H1 (cell line): ENCODE data around the gene ERICH3. TPM values are rescaled to one million over a fixed set of nuclear protein-coding genes. Genes with fewer than 3 reads are reported as not detected.

Source experiments
- CTCF ChIA-PET: fragments of 300-600 bp; sonication (Branson Sonifier 250); formaldehyde crosslinking; loops from one replicate; lab custom pipeline; 2021; ENCODE audit not compliant: partially characterized antibody; lab: Charles Lee
- POLR2A ChIA-PET: fragments of 300-600 bp; sonication (Branson Sonifier 250); formaldehyde crosslinking; loops from one replicate; lab custom pipeline; 2021; ENCODE audit warnings: inconsistent platforms; ENCODE audit not compliant: partially characterized antibody; lab: Charles Lee
- DNase-seq, 2 experiments: peaks; one replicate each; pipeline versions ENCODE4 v3.0.0 to v3.0.0-alpha.2; 2010 to 2022; ENCODE audit warnings: low spot score in 2 of 2, low read depth in 1 of 2, mixed read lengths in 1 of 2
- FAIRE-seq: peaks from 2 replicates; lab custom pipeline; 2011; peaks lifted over from hg19 to GRCh38; lab: Jason Lieb, UNC
- H2AFZ ChIP-seq: 2 replicates; pipeline ENCODE4 v1.8.1; 2012; ENCODE audit warnings: low read length, inconsistent platforms
- H2AK5ac ChIP-seq: 2 replicates; pipeline ENCODE4 v1.6.1; 2013; ENCODE audit warnings: low read depth, low read length
- H2BK120ac ChIP-seq: replicated peaks from 2 replicates; pipeline ENCODE3; 2013; ENCODE audit warnings: low read depth, low read length, inconsistent platforms
- H2BK12ac ChIP-seq: 2 replicates; pipeline ENCODE4 v1.6.1; 2013; ENCODE audit warnings: low read depth, low read length
- H2BK15ac ChIP-seq: 2 replicates; pipeline ENCODE4 v1.6.1; 2013; ENCODE audit warnings: low read length
- H2BK20ac ChIP-seq: 2 replicates; pipeline ENCODE4 v1.6.1; 2013; ENCODE audit warnings: low read length
- H2BK5ac ChIP-seq: 2 replicates; pipeline ENCODE4 v1.6.1; 2013; ENCODE audit warnings: low read depth, low read length
- H3K14ac ChIP-seq: 2 replicates; pipeline ENCODE4 v1.6.1; 2013; ENCODE audit warnings: inconsistent platforms; ENCODE audit not compliant: insufficient read length
- H3K18ac ChIP-seq: 2 replicates; pipeline ENCODE4 v1.6.1; 2013; ENCODE audit warnings: low read length; ENCODE audit errors: extremely low read depth
- H3K23ac ChIP-seq: 2 replicates; pipeline ENCODE4 v1.6.1; 2013; ENCODE audit warnings: inconsistent platforms; ENCODE audit not compliant: insufficient read length
- H3K23me2 ChIP-seq: 2 replicates; pipeline ENCODE4 v1.6.1; 2013; ENCODE audit warnings: low read depth, low read length
- H3K27ac ChIP-seq: 2 replicates; pipeline ENCODE4 v1.6.1; 2011; ENCODE audit warnings: low read depth, low read length, inconsistent platforms
- H3K27me3 ChIP-seq, 4 experiments: replicated peaks in 1 of 4; 1 replicate in 1 of 4; 2 replicates in 3 of 4; pipeline versions ENCODE4 v1.6.1 to v1.8.1; 2011 to 2013; ENCODE audit warnings: low read length in 3 of 4, mild to moderate bottlenecking in 3 of 4, inconsistent platforms in 2 of 4, mixed read lengths in 2 of 4, moderate library complexity in 1 of 4; ENCODE audit not compliant: control insufficient read depth in 3 of 4, insufficient read depth in 3 of 4; ENCODE audit errors: extremely low read depth in 1 of 4
- H3K36me3 ChIP-seq, 4 experiments: 2 replicates each; pipeline versions ENCODE4 v1.6.1 to v1.8.1; 2011 to 2013; ENCODE audit warnings: mild to moderate bottlenecking in 4 of 4, low read length in 3 of 4, moderate library complexity in 2 of 4, control low read depth in 1 of 4, inconsistent platforms in 1 of 4; ENCODE audit not compliant: insufficient read depth in 4 of 4, control insufficient read depth in 2 of 4
- H3K4ac ChIP-seq: replicated peaks from 2 replicates; pipeline ENCODE3; 2013; ENCODE audit warnings: low read length, low read depth, mixed read lengths, inconsistent platforms; ENCODE audit not compliant: insufficient read length
- H3K4me1 ChIP-seq, 4 experiments: replicated peaks in 1 of 4; 1 replicate in 1 of 4; 2 replicates in 3 of 4; pipeline versions ENCODE4 v1.6.1 to v1.8.1; 2011 to 2013; ENCODE audit warnings: low read length in 3 of 4, inconsistent platforms in 2 of 4, mixed read lengths in 1 of 4; ENCODE audit not compliant: insufficient read depth in 4 of 4, control insufficient read depth in 3 of 4
- H3K4me2 ChIP-seq, 2 experiments: 2 replicates each; pipeline versions ENCODE4 v1.6.1 to v1.8.1; 2011 to 2013; ENCODE audit warnings: low read depth in 2 of 2, low read length in 2 of 2, control low read depth in 1 of 2, inconsistent platforms in 1 of 2, mild to moderate bottlenecking in 1 of 2; ENCODE audit not compliant: insufficient read depth in 1 of 2
- H3K4me3 ChIP-seq, 4 experiments: fragments of 200-600, 300-600 bp in 1 of 4; sonication (generic), shearing (Covaris generic), sonication (Bioruptor Twin) in 1 of 4; 2 replicates each; pipeline versions ENCODE4 v1.5.1 to v1.8.1; 2011 to 2016; ENCODE audit warnings: low read length in 4 of 4, low read depth in 3 of 4, control low read depth in 2 of 4, inconsistent platforms in 2 of 4, mild to moderate bottlenecking in 2 of 4, mixed read lengths in 1 of 4, moderate library complexity in 1 of 4; ENCODE audit not compliant: insufficient read depth in 2 of 4; ENCODE audit errors: extremely low read depth in 1 of 4
- H3K56ac ChIP-seq: replicated peaks from 2 replicates; pipeline ENCODE3; 2013; ENCODE audit warnings: low read depth, mild to moderate bottlenecking, mixed read lengths, low read length, inconsistent platforms; ENCODE audit not compliant: insufficient read length
- H3K79me1 ChIP-seq: 2 replicates; pipeline ENCODE4 v1.6.1; 2013; ENCODE audit warnings: low read depth, low read length, control low read depth
- H3K79me2 ChIP-seq, 2 experiments: 2 replicates each; pipeline versions ENCODE4 v1.6.1 to v1.8.1; 2012 to 2013; ENCODE audit warnings: low read length in 2 of 2, mild to moderate bottlenecking in 2 of 2, inconsistent platforms in 1 of 2; ENCODE audit not compliant: insufficient read depth in 2 of 2, control insufficient read depth in 1 of 2
- H3K9ac ChIP-seq, 4 experiments: replicated peaks in 1 of 4; 1 replicate in 1 of 4; 2 replicates in 3 of 4; pipeline versions ENCODE4 v1.6.1 to v1.8.1; 2011 to 2013; ENCODE audit warnings: low read depth in 3 of 4, low read length in 3 of 4, control low read depth in 2 of 4, mild to moderate bottlenecking in 2 of 4, moderate library complexity in 2 of 4, inconsistent platforms in 1 of 4; ENCODE audit errors: extremely low read depth in 1 of 4
- H3K9me3 ChIP-seq, 2 experiments: 2 replicates each; pipeline versions ENCODE4 v1.6.1 to v1.8.1; 2012 to 2013; ENCODE audit warnings: mild to moderate bottlenecking in 2 of 2, moderate library complexity in 2 of 2, control low read depth in 1 of 2, inconsistent platforms in 1 of 2, low read depth in 1 of 2, low read length in 1 of 2, mixed read lengths in 1 of 2; ENCODE audit not compliant: insufficient read depth in 2 of 2
- H4K20me1 ChIP-seq, 2 experiments: replicated peaks in 1 of 2; 2 replicates each; pipeline versions ENCODE3 to v1.8.1; 2011 to 2013; ENCODE audit warnings: inconsistent platforms in 2 of 2, low read length in 2 of 2, mild to moderate bottlenecking in 1 of 2; ENCODE audit not compliant: insufficient read depth in 2 of 2, control insufficient read depth in 1 of 2
- H4K5ac ChIP-seq: 2 replicates; pipeline ENCODE4 v1.6.1; 2013; ENCODE audit warnings: low read length, low read depth, mixed read lengths, inconsistent platforms; ENCODE audit not compliant: insufficient read length
- H4K8ac ChIP-seq: 2 replicates; pipeline ENCODE4 v1.8.0; 2013; ENCODE audit warnings: mild to moderate bottlenecking, moderate library complexity, low read length, inconsistent platforms; ENCODE audit not compliant: insufficient read depth; ENCODE audit errors: extremely low read depth
- H4K91ac ChIP-seq: replicated peaks from 2 replicates; pipeline ENCODE3; 2013; ENCODE audit warnings: low read length, mixed read lengths, inconsistent platforms; ENCODE audit not compliant: insufficient read length
- BRCA1 ChIP-seq: IDR thresholded peaks from 2 replicates; pipeline ENCODE4 v1.6.1; 2012; ENCODE audit warnings: low read depth, low read length, improper control_type of control experiment
- CEBPB ChIP-seq: IDR thresholded peaks from 2 replicates; pipeline ENCODE4 v1.6.1; 2012; ENCODE audit warnings: low read depth, low read length
- CHD1 ChIP-seq: IDR thresholded peaks from 2 replicates; pipeline ENCODE4 v1.6.1; 2012; ENCODE audit warnings: low read depth, low read length, improper control_type of control experiment
- CREB1 ChIP-seq: IDR thresholded peaks from 2 replicates; pipeline ENCODE4 v1.6.1; 2012; ENCODE audit warnings: inconsistent platforms
- EGR1 ChIP-seq: IDR thresholded peaks from 2 replicates; pipeline ENCODE4 v1.6.1; 2011; ENCODE audit warnings: low read depth, low read length, borderline replicate concordance
- GABPA ChIP-seq: IDR thresholded peaks from 2 replicates; pipeline ENCODE4 v1.6.1; 2011; ENCODE audit warnings: mild to moderate bottlenecking, low read length, moderate library complexity, borderline replicate concordance; ENCODE audit not compliant: insufficient read depth
- PHF8 ChIP-seq: fragments of 200-600 bp; sonication (generic); conservative IDR thresholded peaks from 2 replicates; pipeline ENCODE4 v1.7.1; 2012; ENCODE audit warnings: low read depth, mild to moderate bottlenecking, inconsistent platforms, low read length, moderate library complexity
- POLR2A ChIP-seq, 2 experiments: IDR thresholded peaks; 1 replicate in 1 of 2; 2 replicates in 1 of 2; pipeline ENCODE4 v1.6.1; 2011; ENCODE audit warnings: low read depth in 2 of 2, low read length in 2 of 2, mild to moderate bottlenecking in 2 of 2; ENCODE audit errors: control extremely low read depth in 1 of 2
- POLR2AphosphoS5 ChIP-seq: IDR thresholded peaks from 2 replicates; pipeline ENCODE4 v1.6.1; 2011; ENCODE audit warnings: low read depth, low read length
- RBBP5 ChIP-seq: IDR thresholded peaks from 2 replicates; pipeline ENCODE4 v1.7.1; 2012; ENCODE audit warnings: low read depth, mild to moderate bottlenecking, inconsistent platforms, low read length, moderate library complexity, borderline replicate concordance
- RNF2 ChIP-seq: fragments of 200-900, 300-1000 bp; sonication (generic); IDR thresholded peaks from 2 replicates; pipeline ENCODE4 v1.7.1; 2016; ENCODE audit warnings: borderline replicate concordance, low read depth, mild to moderate bottlenecking, antibody characterized with exemption, low read length; ENCODE audit not compliant: poor library complexity, severe bottlenecking; ENCODE audit errors: missing control alignments
- RXRA ChIP-seq: IDR thresholded peaks from 2 replicates; pipeline ENCODE4 v1.6.1; 2011; ENCODE audit warnings: low read depth, mild to moderate bottlenecking, low read length, moderate library complexity; ENCODE audit not compliant: insufficient read depth
- SAP30 ChIP-seq: fragments of 300-600 bp; sonication (generic); IDR thresholded peaks from 2 replicates; pipeline ENCODE4 v1.7.1; 2012; ENCODE audit warnings: low read length, moderate library complexity, mild to moderate bottlenecking, inconsistent platforms; ENCODE audit not compliant: insufficient read depth, insufficient replicate concordance
- WGBS, 2 experiments: shearing (Covaris generic) in 1 of 2; methylation state at CpG; one replicate each; pipeline versions ENCODE4 v1.1.6 to v1.1.7; 2013 to 2015; ENCODE audit warnings: low lambda C conversion rate in 2 of 2, mixed read lengths in 2 of 2, inconsistent platforms in 1 of 2, low coverage in 1 of 2, missing lambda C conversion rate in 1 of 2; ENCODE audit not compliant: insufficient replicate concordance in 2 of 2, insufficient coverage in 1 of 2, insufficient read length in 1 of 2; ENCODE audit errors: extremely low coverage in 1 of 2, missing lambda C conversion rate in 1 of 2; 5-methylcytosine and 5-hydroxymethylcytosine counted together
- polyA plus RNA-seq, 7 experiments: library from polyadenylated mRNA; depleted of rRNA in 3 of 7; stranded (reverse) in 5 of 7; unstranded in 2 of 7; fragments of >200 nt in 5 of 7; fragments of 200-250 nt in 2 of 7; gene quantifications; 1 replicate in 5 of 7; 2 replicates in 1 of 7; 4 replicates in 1 of 7; pipeline versions ENCODE4 v1.2.1 to v1.2.3, GENCODE V29; 2011 to 2013; ENCODE audit warnings: missing spikeins in 2 of 7, mixed read lengths in 2 of 7
- total RNA-seq: library from RNA; stranded (reverse); fragmentation: NEBNext Ultra II Directional; extraction: Animal tissue kit (Norgen Biotek cat#: 25700); gene quantifications from 2 replicates; pipeline ENCODE4 v1.2.1, GENCODE V29; 2021
- TF ChIP-seq, protein P1 (sequence below): IDR thresholded peaks from 2 replicates; pipeline ENCODE4 v1.6.1; 2011; ENCODE audit warnings: low read length, improper control_type of control experiment

ERICH3 gene
- total and polyA plus RNA-seq, 2 of the 8 experiments (the other 6 are each of a cell fraction or from before 2014, with no cell fraction given), result 0.02 TPM; not detected in 1

DNA sequence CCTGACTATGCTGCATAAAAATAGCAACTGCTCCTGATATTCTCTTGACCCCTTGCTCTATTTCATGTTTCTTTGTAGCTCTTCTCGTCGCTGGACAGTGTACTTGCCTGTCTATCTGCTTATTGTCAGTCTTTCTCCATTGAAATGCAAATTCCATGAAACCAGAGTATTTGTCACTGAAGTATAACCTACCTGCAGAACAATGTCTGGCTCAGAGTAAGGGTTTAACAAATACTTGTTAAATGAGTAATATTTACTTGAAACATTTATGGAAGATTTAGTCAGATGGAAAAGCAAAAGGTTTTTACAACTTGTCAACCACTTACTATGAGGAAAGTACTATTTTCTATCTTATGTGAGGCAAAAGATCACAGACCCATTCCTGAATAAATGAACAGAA is 19.9 kb upstream of the ERICH3 start:
- ChIA-PET POLR2A (no interaction called here), CTCF (interaction anchor here (1.0 kb wide), 1 partner anchor 854 kb away, joined by 3 read pairs; no protein-coding TSS in a partner anchor)
- WGBS, 2 experiments, result 91% methylated on average over 2 of the region's 2 CpGs; no CpG with 5 or more reads in 1 of the 2 experiments
- H3K18ac ChIP-seq, result no peak overlapping the region
- H3K23ac ChIP-seq, result no peak overlapping the region
- H4K20me1 ChIP-seq, result no peaks in the 10 kb centered on the region
- no peak overlapping the region for H3K4me2 ChIP-seq
- H2BK120ac ChIP-seq, result no peak overlapping the region
- no peak for FAIRE-seq
- H2AK5ac ChIP-seq, result no peak overlapping the region
- H2BK12ac ChIP-seq, result no peak overlapping the region
- H4K8ac ChIP-seq, result no peak overlapping the region
- H3K14ac ChIP-seq, result no peak overlapping the region
- H3K27me3 ChIP-seq, result no peaks in the 10 kb centered on the region
- H2BK5ac ChIP-seq, result no peak overlapping the region
- H3K9me3 ChIP-seq, result no peaks in the 10 kb centered on the region
- H4K91ac ChIP-seq, result no peak overlapping the region
- no peak overlapping the region for H3K56ac ChIP-seq
- no peak overlapping the region for H3K27ac ChIP-seq
- no peak overlapping the region for H2BK15ac ChIP-seq
- H3K9ac ChIP-seq, result no peak overlapping the region
- H3K4me1 ChIP-seq, result no peaks in the 10 kb centered on the region; a peak in 2 of 7 replicates
- no peaks in the 10 kb centered on the region for H3K36me3 ChIP-seq
- DNase-seq, result no peak
- H3K4me3 ChIP-seq, result no peak overlapping the region
- no peaks in the 10 kb centered on the region for H3K79me1 ChIP-seq
- H3K23me2 ChIP-seq, result no peaks in the 10 kb centered on the region
- H2BK20ac ChIP-seq, result no peak overlapping the region
- H3K4ac ChIP-seq, result no peak overlapping the region
- no peak overlapping the region for H2AFZ ChIP-seq
- no peak overlapping the region for H4K5ac ChIP-seq
- no peaks in the 10 kb centered on the region for H3K79me2 ChIP-seq
- TF ChIP-seq CHD1 (no peak), POLR2AphosphoS5 (no peak), RBBP5 (no peak), PHF8 (no peak), RXRA (no peak), SAP30 (no peak), EGR1 (no peak), RNF2 (no peak), GABPA (no peak), CREB1 (no peak), BRCA1 (no peak), POLR2A (IDR thresholded peaks at IDR 0.05; ENCODE audit: control extremely low read depth in 1 of 2, low read depth in 2 of 2, low read length in 2 of 2) (no peak), CEBPB (no peak)
- TF ChIP-seq, protein P1, sequence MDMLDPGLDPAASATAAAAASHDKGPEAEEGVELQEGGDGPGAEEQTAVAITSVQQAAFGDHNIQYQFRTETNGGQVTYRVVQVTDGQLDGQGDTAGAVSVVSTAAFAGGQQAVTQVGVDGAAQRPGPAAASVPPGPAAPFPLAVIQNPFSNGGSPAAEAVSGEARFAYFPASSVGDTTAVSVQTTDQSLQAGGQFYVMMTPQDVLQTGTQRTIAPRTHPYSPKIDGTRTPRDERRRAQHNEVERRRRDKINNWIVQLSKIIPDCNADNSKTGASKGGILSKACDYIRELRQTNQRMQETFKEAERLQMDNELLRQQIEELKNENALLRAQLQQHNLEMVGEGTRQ, result no peak
